Mesendoderm (in vitro differentiated cells): ENCODE data around the gene CTNNA2.

Experiments
- DNase-seq: peaks from one replicate; pipeline ENCODE4 v3.0.0; 2013
- H2AK5ac ChIP-seq: 2 replicates; pipeline ENCODE4 v1.6.1; 2013; ENCODE audit warnings: low read length, inconsistent platforms
- H2BK120ac ChIP-seq: 2 replicates; pipeline ENCODE4 v1.6.1; 2013; ENCODE audit warnings: low read depth, mild to moderate bottlenecking, low read length, moderate library complexity, mixed read lengths
- H2BK15ac ChIP-seq: replicated peaks from 2 replicates; pipeline ENCODE4 v1.6.1; 2013; ENCODE audit warnings: low read depth, mild to moderate bottlenecking, moderate library complexity
- H2BK5ac ChIP-seq: 2 replicates; pipeline ENCODE4 v1.6.1; 2013; ENCODE audit warnings: low read length, inconsistent platforms
- H3K18ac ChIP-seq: 2 replicates; pipeline ENCODE4 v1.6.1; 2013; ENCODE audit warnings: mild to moderate bottlenecking, low read length, mixed read lengths
- H3K23ac ChIP-seq: one replicate; pipeline ENCODE4 v1.6.1; 2013; ENCODE audit warnings: low read length
- H3K27ac ChIP-seq: 2 replicates; pipeline ENCODE4 v1.5.1; 2013; ENCODE audit warnings: low read depth, mild to moderate bottlenecking, inconsistent platforms, low read length, moderate library complexity
- H3K27me3 ChIP-seq: 2 replicates; pipeline ENCODE4 v1.6.1; 2013; ENCODE audit warnings: low read length, control low read depth, mild to moderate bottlenecking, inconsistent platforms; ENCODE audit not compliant: insufficient read depth, poor library complexity
- H3K36me3 ChIP-seq: 2 replicates; pipeline ENCODE4 v1.6.1; 2013; ENCODE audit warnings: low read length, inconsistent platforms; ENCODE audit not compliant: control insufficient read depth, insufficient read depth
- H3K4ac ChIP-seq: one replicate; pipeline ENCODE4 v1.6.1; 2013; ENCODE audit warnings: low read depth, mild to moderate bottlenecking, low read length, moderate library complexity
- H3K4me1 ChIP-seq: 2 replicates; pipeline ENCODE4 v1.6.1; 2013; ENCODE audit warnings: low read depth, low read length, inconsistent platforms; ENCODE audit not compliant: control insufficient read depth
- H3K4me2 ChIP-seq: 2 replicates; pipeline ENCODE4 v1.6.1; 2013; ENCODE audit warnings: low read length
- H3K4me3 ChIP-seq: 2 replicates; pipeline ENCODE4 v1.5.1; 2013; ENCODE audit warnings: mild to moderate bottlenecking, low read length
- H3K56ac ChIP-seq: one replicate; pipeline ENCODE4 v1.6.1; 2013; ENCODE audit warnings: low read length
- H3K79me1 ChIP-seq: 2 replicates; pipeline ENCODE4 v1.6.1; 2013; ENCODE audit warnings: low read length, inconsistent platforms
- H3K79me2 ChIP-seq: 2 replicates; pipeline ENCODE4 v1.6.1; 2013; ENCODE audit warnings: mild to moderate bottlenecking, low read length; ENCODE audit not compliant: control insufficient read depth, insufficient read depth
- H3K9ac ChIP-seq: 2 replicates; pipeline ENCODE4 v1.6.1; 2013; ENCODE audit warnings: low read length, inconsistent platforms
- H4K5ac ChIP-seq: one replicate; pipeline ENCODE4 v1.6.1; 2013; ENCODE audit warnings: low read length
- H4K8ac ChIP-seq: one replicate; pipeline ENCODE4 v1.6.1; 2013; ENCODE audit warnings: low read depth, mild to moderate bottlenecking, control low read depth, low read length, moderate library complexity
- WGBS: extraction: QIAGEN DNeasy Blood & Tissue Kit; methylation state at CpG from one replicate; pipeline ENCODE4 v1.1.7; 2013; ENCODE audit warnings: low lambda C conversion rate, missing lambda C conversion rate; ENCODE audit not compliant: insufficient coverage; ENCODE audit errors: extremely low coverage; 5-methylcytosine and 5-hydroxymethylcytosine counted together

The CTNNA2 gene

GRCh38 chr2:80238692-80239469 is 726.0 kb downstream of the CTNNA2 start:
- no peak overlapping the region for H2AK5ac ChIP-seq
- 100% methylated on average over 1 of the region's 11 CpGs for WGBS

DNA sequence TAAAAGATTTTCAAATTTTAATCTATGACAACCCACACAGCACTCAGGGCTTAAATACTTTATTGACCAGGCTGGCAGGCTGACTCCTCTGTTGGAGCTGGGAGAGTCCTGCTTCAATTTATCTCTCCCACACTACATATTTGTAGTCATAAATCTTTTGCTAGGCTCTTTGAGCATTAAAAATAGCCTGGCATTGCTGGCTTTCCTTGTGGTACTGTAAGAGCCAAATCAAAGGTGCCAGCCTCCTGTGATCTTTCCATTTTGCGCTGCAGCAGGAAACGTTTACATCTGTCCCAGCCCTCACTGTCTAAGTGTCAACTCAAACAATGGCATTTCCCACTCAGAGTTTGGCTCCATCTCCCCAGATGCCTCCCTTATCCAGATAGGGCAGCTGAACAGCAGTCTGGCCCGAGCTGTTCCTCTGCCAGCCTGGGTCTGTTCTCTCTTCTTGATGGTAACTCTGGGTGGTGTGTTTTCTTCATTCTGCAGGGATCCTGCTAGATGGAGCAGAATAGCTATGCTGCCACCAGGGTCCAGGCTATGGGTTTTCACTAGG is 729.6 kb downstream of the CTNNA2 start:
- no peak overlapping the region for H3K23ac ChIP-seq

More at GRCh38 chr2:80238692-80239469, 726.0 kb downstream of the CTNNA2 start:
- peak; percentile 54 for DNase-seq
- no peaks in the 10 kb centered on the region for H3K79me2 ChIP-seq
- H4K8ac ChIP-seq = no peak overlapping the region
- H3K4me1 ChIP-seq = no peaks in the 10 kb centered on the region
- H3K27me3 ChIP-seq = no peaks in the 10 kb centered on the region
- no peak overlapping the region for H3K18ac ChIP-seq
- no peak overlapping the region for H3K9ac ChIP-seq
- H3K79me1 ChIP-seq = no peaks in the 10 kb centered on the region
- H2BK120ac ChIP-seq = no peak overlapping the region
- H2BK5ac ChIP-seq = no peak overlapping the region
- H3K4me2 ChIP-seq = no peak overlapping the region
- H4K5ac ChIP-seq = no peak overlapping the region
- H3K23ac ChIP-seq = no peak overlapping the region
- no peak overlapping the region for H2BK15ac ChIP-seq
- H3K4me3 ChIP-seq = no peak overlapping the region
- H3K4ac ChIP-seq = no peak overlapping the region
- no peaks in the 10 kb centered on the region for H3K36me3 ChIP-seq
- H3K56ac ChIP-seq = no peak overlapping the region
- H3K27ac ChIP-seq = no peak overlapping the region

GRCh38 chr2:80244905-80245584 is 732.2 kb downstream of the CTNNA2 start:
- H3K79me1 ChIP-seq = no peaks in the 10 kb centered on the region
- DNase-seq = no peak
- no peaks in the 10 kb centered on the region for H3K79me2 ChIP-seq
- no peak overlapping the region for H3K4me2 ChIP-seq
- H3K56ac ChIP-seq = no peak overlapping the region
- H3K4ac ChIP-seq = no peak overlapping the region
- WGBS = no CpG with 5 or more reads among the region's 8 CpGs
- no peak overlapping the region for H3K23ac ChIP-seq
- no peak overlapping the region for H3K9ac ChIP-seq
- no peak overlapping the region for H2BK120ac ChIP-seq
- H3K4me3 ChIP-seq = no peak overlapping the region
- H3K4me1 ChIP-seq = no peaks in the 10 kb centered on the region
- H3K36me3 ChIP-seq = no peaks in the 10 kb centered on the region
- no peak overlapping the region for H2AK5ac ChIP-seq
- no peaks in the 10 kb centered on the region for H3K27me3 ChIP-seq
- no peak overlapping the region for H2BK5ac ChIP-seq
- no peak overlapping the region for H4K8ac ChIP-seq
- no peak overlapping the region for H3K27ac ChIP-seq
- H4K5ac ChIP-seq = no peak overlapping the region
- H2BK15ac ChIP-seq = no peak overlapping the region
- H3K18ac ChIP-seq = no peak overlapping the region

More for the DNA sequence above, 729.6 kb downstream of the CTNNA2 start:
- H3K4me1 ChIP-seq = no peaks in the 10 kb centered on the region
- no peak overlapping the region for H3K18ac ChIP-seq
- no peak for DNase-seq
- H3K56ac ChIP-seq = no peak overlapping the region
- no peaks in the 10 kb centered on the region for H3K79me2 ChIP-seq
- H4K5ac ChIP-seq = no peak overlapping the region
- no peak overlapping the region for H3K4me2 ChIP-seq
- H2AK5ac ChIP-seq = no peak overlapping the region
- H2BK15ac ChIP-seq = no peak overlapping the region
- H3K79me1 ChIP-seq = no peaks in the 10 kb centered on the region
- no peaks in the 10 kb centered on the region for H3K27me3 ChIP-seq
- no peak overlapping the region for H4K8ac ChIP-seq
- H3K27ac ChIP-seq = no peak overlapping the region
- no peaks in the 10 kb centered on the region for H3K36me3 ChIP-seq
- WGBS = no CpG with 5 or more reads among the region's 3 CpGs
- no peak overlapping the region for H3K4me3 ChIP-seq
- H3K9ac ChIP-seq = no peak overlapping the region
- no peak overlapping the region for H2BK5ac ChIP-seq
- no peak overlapping the region for H3K4ac ChIP-seq
- no peak overlapping the region for H2BK120ac ChIP-seq

GRCh38 chr2:80246534-80246933 is 733.7 kb downstream of the CTNNA2 start:
- no peak overlapping the region for H2BK15ac ChIP-seq

GRCh38 chr2:80247339-80247738 is 734.5 kb downstream of the CTNNA2 start:
- Histone ChIP-seq H2BK5ac (no peak overlapping the region), H4K8ac (no peak overlapping the region), H3K4ac (no peak overlapping the region), H3K23ac (no peak overlapping the region), H3K4me2 (no peak overlapping the region), H3K4me3 (no peak overlapping the region), H3K27ac (no peak overlapping the region), H3K79me1 (no peaks in the 10 kb centered on the region), H3K18ac (no peak overlapping the region), H3K27me3 (no peaks in the 10 kb centered on the region), H2AK5ac (no peak overlapping the region), H3K56ac (no peak overlapping the region), H3K9ac (no peak overlapping the region), H2BK15ac (no peak overlapping the region), H3K36me3 (no peaks in the 10 kb centered on the region), H3K79me2 (no peaks in the 10 kb centered on the region), H3K4me1 (no peaks in the 10 kb centered on the region), H2BK120ac (no peak overlapping the region), H4K5ac (no peak overlapping the region)
- WGBS = no CpG with 5 or more reads among the region's 3 CpGs
- no peak for DNase-seq

More at GRCh38 chr2:80246534-80246933, 733.7 kb downstream of the CTNNA2 start:
- H3K4me1 ChIP-seq = no peaks in the 10 kb centered on the region
- H2AK5ac ChIP-seq = no peak overlapping the region
- no peak overlapping the region for H3K18ac ChIP-seq
- no peak overlapping the region for H3K4me2 ChIP-seq
- no peak overlapping the region for H2BK120ac ChIP-seq
- no peaks in the 10 kb centered on the region for H3K36me3 ChIP-seq
- no peak overlapping the region for H3K4me3 ChIP-seq
- DNase-seq = no peak
- no peak overlapping the region for H4K5ac ChIP-seq
- WGBS = no CpG with 5 or more reads among the region's 1 CpG
- H3K79me2 ChIP-seq = no peaks in the 10 kb centered on the region
- no peak overlapping the region for H3K4ac ChIP-seq
- no peak overlapping the region for H2BK5ac ChIP-seq
- H3K9ac ChIP-seq = no peak overlapping the region
- no peak overlapping the region for H3K27ac ChIP-seq
- H3K79me1 ChIP-seq = no peaks in the 10 kb centered on the region
- no peak overlapping the region for H3K56ac ChIP-seq
- no peaks in the 10 kb centered on the region for H3K27me3 ChIP-seq
- no peak overlapping the region for H4K8ac ChIP-seq
- H3K23ac ChIP-seq = no peak overlapping the region
